GM12872 (cell line): ENCODE results near the gene SUGP1.

ENCODE experiments used
- TF ChIP-seq, protein P1 (sequence below): IDR thresholded peaks from 3 replicates; pipeline ENCODE4 v1.5.1; 2011; ENCODE audit warnings: low read depth, mild to moderate bottlenecking, low read length, moderate library complexity; ENCODE audit not compliant: insufficient read depth

SUGP1 gene

DNA sequence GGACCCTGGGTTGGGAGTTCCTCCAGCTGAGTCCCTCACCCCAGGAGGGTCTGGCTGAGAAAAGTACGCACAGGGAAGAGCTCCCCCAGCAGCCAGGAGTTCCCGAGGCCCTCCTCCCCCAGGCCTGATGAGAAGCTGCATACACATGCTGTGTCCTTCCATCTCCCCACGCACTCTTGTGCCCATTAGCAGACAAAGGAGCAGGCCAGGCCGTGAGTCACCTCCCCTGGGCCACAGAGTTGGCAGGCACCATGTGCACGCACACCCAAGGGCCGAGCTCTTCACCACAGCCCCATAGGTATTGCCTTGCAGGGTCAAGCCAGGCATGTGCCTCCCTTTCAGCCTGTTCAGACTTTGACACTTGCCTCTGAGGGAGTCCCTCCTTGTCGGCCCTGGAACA is 17.8 kb upstream of the SUGP1 start:
- TF ChIP-seq, protein P1, sequence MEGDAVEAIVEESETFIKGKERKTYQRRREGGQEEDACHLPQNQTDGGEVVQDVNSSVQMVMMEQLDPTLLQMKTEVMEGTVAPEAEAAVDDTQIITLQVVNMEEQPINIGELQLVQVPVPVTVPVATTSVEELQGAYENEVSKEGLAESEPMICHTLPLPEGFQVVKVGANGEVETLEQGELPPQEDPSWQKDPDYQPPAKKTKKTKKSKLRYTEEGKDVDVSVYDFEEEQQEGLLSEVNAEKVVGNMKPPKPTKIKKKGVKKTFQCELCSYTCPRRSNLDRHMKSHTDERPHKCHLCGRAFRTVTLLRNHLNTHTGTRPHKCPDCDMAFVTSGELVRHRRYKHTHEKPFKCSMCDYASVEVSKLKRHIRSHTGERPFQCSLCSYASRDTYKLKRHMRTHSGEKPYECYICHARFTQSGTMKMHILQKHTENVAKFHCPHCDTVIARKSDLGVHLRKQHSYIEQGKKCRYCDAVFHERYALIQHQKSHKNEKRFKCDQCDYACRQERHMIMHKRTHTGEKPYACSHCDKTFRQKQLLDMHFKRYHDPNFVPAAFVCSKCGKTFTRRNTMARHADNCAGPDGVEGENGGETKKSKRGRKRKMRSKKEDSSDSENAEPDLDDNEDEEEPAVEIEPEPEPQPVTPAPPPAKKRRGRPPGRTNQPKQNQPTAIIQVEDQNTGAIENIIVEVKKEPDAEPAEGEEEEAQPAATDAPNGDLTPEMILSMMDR, result no peak

DNA sequence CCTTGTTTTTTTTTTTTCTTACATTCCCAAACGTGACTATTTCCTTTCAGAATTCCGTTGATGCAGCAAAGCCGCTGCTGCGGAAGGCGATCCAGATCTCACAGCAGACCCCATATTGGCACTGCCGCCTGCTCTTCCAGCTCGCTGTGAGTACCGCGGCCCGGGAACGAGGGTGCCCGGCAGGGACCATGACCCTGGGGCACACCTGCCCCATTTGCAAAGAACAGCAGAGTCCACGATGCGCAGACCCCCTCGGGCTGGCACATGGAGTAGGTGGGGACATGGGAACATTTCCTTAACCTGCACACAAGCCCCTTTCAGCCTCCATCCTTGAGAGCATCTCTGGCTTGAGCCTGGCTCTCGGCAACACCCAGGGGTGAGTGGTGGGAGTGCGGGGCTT is 16.8 kb upstream of the SUGP1 start:
- TF ChIP-seq, protein P1, result no peak

DNA sequence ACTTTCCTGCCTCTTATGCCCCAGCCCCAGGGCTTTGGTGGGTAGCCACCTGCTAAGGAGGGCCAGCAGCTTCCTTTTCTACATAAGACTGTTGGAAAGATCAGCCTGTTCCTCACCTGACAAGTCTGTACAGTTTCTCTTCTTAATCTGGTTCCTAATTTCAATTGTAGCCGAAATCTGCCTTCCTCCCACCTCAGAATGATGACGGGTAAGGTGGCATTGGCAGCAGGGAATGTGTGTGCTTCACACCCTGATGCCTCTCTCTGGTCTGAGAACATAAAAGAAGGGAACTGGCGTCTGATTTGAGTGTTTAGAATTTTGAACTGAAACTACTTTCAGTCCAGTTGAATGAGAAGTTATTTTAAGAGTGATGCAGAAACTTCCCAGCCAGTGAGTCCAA is 16.3 kb upstream of the SUGP1 start:
- TF ChIP-seq, protein P1, result no peak

DNA sequence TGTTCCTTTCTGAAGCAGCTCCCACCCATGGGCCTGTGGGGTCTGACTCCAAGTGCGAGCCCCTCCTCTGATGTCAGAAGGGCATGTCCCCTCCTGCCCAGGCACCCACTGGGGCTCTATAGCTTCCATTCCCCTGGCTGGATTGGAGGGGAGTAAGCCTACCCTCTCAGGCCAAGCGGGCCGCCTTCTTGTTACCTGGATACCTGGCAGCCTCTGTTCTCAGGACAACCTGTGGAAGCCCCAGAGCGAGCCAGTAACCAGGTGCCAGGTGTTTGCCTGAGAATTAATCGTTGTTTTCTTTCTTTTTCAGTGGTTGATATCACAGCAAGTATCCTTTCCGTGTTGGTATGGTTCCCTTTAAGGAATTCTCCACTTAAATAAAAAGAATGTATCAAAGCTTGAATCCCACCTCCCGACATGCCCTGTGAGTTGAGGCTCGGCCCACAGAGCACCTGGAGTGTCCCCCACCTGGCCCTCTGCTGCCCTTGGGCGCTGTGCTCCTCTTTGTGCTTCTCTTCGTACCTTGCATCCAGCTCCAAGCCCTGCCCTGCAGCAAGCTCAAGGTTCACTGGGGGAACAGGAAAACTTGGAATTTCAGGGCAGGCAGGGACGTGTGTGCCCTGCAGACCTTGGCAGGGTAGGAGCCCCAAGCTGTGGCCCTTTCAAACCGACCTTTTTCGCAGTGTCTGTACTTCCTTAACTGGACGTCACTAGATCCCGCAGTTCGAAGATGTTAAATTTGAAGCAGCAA is 15.3 kb upstream of the SUGP1 start:
- TF ChIP-seq, protein P1, result no peak

DNA sequence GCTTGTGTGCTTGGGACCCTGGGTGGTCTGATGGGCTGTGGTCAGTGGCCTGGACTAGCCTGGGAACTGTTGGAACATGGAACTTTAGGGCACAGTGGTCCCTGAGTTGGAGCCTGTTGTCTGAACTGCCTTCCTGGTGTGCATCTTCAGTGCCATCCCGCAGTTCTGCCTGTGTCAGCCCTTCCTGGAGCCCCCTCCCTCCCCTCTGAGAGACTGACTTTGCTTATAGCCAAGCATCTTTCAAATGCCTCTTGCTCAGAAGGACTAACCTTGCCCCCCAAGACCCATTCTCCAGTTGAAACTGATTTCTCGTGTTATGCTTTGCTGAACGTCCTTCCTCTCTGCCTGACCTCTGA is 14.7 kb upstream of the SUGP1 start:
- TF ChIP-seq, protein P1, result no peak

DNA sequence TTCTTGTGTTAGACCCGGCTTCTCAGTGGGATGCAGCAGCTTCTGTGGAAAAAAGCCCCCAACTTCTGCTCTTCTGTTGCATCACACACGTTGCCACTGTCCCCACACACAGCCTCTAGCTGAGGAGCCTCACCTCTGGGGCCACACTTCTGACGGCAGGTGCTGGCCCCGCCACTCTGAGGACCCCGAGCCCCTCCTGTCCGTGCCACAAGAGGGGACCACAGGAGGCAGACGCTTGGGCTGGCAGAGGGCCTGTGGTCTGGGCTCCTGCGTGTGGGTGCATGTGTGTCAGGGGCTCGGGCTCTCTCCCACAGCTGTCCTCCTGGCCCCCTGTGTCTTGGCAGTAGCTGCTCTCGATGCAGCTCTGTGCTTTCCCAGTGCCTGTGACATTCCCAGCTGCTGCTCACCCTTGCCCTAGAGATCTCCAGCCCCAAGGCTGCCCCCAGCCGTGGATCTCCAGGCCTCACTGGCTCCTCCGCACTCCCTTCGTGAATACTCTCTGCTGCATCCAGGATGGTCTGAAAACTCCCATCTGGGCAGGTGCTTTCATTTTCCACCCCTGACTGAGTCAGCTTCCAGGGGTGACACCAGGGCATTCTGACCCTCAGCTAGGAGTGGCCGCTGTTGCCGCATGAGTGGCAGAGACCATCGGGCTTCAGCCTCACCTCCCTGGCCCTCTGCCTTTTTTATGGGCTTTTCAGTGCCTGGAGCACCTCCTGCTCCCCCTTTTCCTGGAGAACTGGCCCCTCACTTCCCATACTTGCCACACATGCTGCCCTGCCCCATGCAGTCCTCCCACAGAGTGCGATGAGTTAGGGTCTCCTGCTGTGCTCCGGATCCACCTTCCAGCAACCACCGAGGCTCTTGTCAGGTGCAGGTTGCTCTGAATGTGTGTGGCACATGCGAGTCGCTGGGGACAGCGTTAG is 14.0 kb upstream of the SUGP1 start:
- TF ChIP-seq, protein P1, result no peak

DNA sequence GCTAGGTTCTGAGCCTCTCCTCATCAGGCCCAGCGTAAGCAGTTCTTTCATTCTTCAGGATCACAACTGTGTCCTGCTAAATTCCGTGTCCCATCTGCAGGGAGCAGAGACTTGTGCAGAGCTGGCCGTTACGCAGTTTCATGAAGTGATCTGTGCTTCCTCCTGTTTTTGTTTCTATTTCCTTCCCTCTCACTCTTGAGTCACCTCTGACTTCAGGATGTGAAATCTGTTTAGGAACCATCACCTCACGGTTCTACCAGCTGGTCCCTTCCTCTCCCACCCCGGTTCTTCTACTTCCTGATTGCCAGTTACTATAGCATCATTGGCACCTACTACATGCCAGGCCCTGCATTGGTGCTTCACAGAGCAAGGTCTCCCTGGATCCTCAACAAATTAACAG is 8.8 kb upstream of the SUGP1 start:
- TF ChIP-seq, protein P1, result no peak
